ENCODE measurements around the gene ACAP1.

Gene ACAP1

GRCh38 chr17:7336240-7337175 is at the start of gene ACAP1:
ACAP1 (plus strand) TSS chr17:7336529; CDS start chr17:7336735, 206 bp downstream.
- DNase-seq, result no peak

GRCh38 chr17:7289256-7290032 is 46.9 kb upstream of the ACAP1 start:
- DNase-seq, result no peak

- no peak for DNase-seq
These were observed 46.2 kb upstream of the ACAP1 start for GRCh38 chr17:7290166-7290565.

GRCh38 chr17:7290685-7291084 is 45.6 kb upstream of the ACAP1 start:
- DNase-seq, result no peak

GRCh38 chr17:7292194-7292593 is 44.1 kb upstream of the ACAP1 start:
- DNase-seq, result no peak

GRCh38 chr17:7292729-7293128 is 43.6 kb upstream of the ACAP1 start:
- DNase-seq, result no peak

- DNase-seq, result no peak
These were observed 43.2 kb upstream of the ACAP1 start for GRCh38 chr17:7293159-7293558.

GRCh38 chr17:7293816-7294613 is 42.3 kb upstream of the ACAP1 start:
- no peak for DNase-seq

- DNase-seq, result peak; percentile 46
These were observed 41.6 kb upstream of the ACAP1 start, which contains the start of gene YBX2 for GRCh38 chr17:7294614-7295153. YBX2 (minus strand) TSS chr17:7294639; CDS start chr17:7294500, 139 bp downstream.

GRCh38 chr17:7295230-7296180 is 40.8 kb upstream of the ACAP1 start:
- DNase-seq, result no peak

GRCh38 chr17:7296189-7296861 is 40.0 kb upstream of the ACAP1 start:
- peak; percentile 70 for DNase-seq

- no peak for DNase-seq
These were observed 32.1 kb upstream of the ACAP1 start for GRCh38 chr17:7304179-7304578.

- DNase-seq, result peak; percentile 100
These were observed 29.2 kb upstream of the ACAP1 start, which contains the start of gene EIF5A for GRCh38 chr17:7306911-7307685. EIF5A (plus strand) TSS chr17:7307628; CDS start chr17:7309636, 2,008 bp downstream.

- DNase-seq, result peak; percentile 45
These were observed 28.4 kb upstream of the ACAP1 start for GRCh38 chr17:7307686-7308624.

GRCh38 chr17:7308625-7309433 is 27.5 kb upstream of the ACAP1 start:
- DNase-seq, result peak; percentile 82

- no peak for DNase-seq
These were observed 26.7 kb upstream of the ACAP1 start for GRCh38 chr17:7309628-7310027.

GRCh38 chr17:7311110-7311705 is 25.1 kb upstream of the ACAP1 start:
- no peak for DNase-seq
